K562 (cell line): ENCODE results near the gene GNAL. TPM values are rescaled to one million over a fixed set of nuclear protein-coding genes. Genes with fewer than 3 reads are reported as not detected.

Source experiments
- CC2D1A ChIP-seq: fragments of 450-650 bp; IDR thresholded peaks from 2 replicates; pipeline ENCODE4 v1.6.1; 2017; ENCODE audit warnings: mild to moderate bottlenecking
- CCAR2 ChIP-seq: fragments of 200-400 bp; formaldehyde crosslinking; IDR thresholded peaks from 2 replicates; pipeline ENCODE4 v1.6.1; 2017; ENCODE audit warnings: mild to moderate bottlenecking, low read depth, low read length
- ESRRA ChIP-seq: fragments of 450-650 bp; IDR thresholded peaks from 2 replicates; pipeline ENCODE4 v1.6.1; 2014; ENCODE audit warnings: low read depth, mild to moderate bottlenecking, moderate library complexity, borderline replicate concordance
- FOXK2 ChIP-seq, 2 experiments: fragments of 450-650 bp; IDR thresholded peaks in 1 of 2; conservative IDR thresholded peaks in 1 of 2; 2 replicates each; pipeline ENCODE4 v1.6.1; 2016; ENCODE audit warnings: low read depth in 2 of 2, mild to moderate bottlenecking in 1 of 2
- MTA3 ChIP-seq: fragments of 450-650 bp; formaldehyde crosslinking; IDR thresholded peaks from 2 replicates; pipeline ENCODE4 v1.6.1; 2017; ENCODE audit warnings: mild to moderate bottlenecking, borderline replicate concordance
- NR2C2 ChIP-seq, 2 experiments: fragments of 200-800 bp in 1 of 2; sonication (Bioruptor generic) in 1 of 2; sonication (generic) in 1 of 2; formaldehyde crosslinking in 1 of 2; IDR thresholded peaks; 2 replicates each; pipeline versions ENCODE4 v1.6.1 to v1.8.0; 2016 to 2022; ENCODE audit warnings: mild to moderate bottlenecking in 1 of 2, missing compliant biosample characterization in 1 of 2, missing genetic modification characterization in 1 of 2, missing genetic modification reagents in 1 of 2
- RB1 ChIP-seq: fragments of 450-650 bp; IDR thresholded peaks from 2 replicates; pipeline ENCODE4 v1.6.1; 2017; ENCODE audit warnings: low read depth, mild to moderate bottlenecking
- RCOR1 ChIP-seq, 2 experiments: IDR thresholded peaks; 2 replicates each; pipeline ENCODE4 v1.6.1; 2012; ENCODE audit warnings: low read depth in 2 of 2, low read length in 2 of 2, borderline replicate concordance in 1 of 2, improper control_type of control experiment in 1 of 2
- YY1 ChIP-seq, 3 experiments: IDR thresholded peaks; 2 replicates each; pipeline ENCODE4 v1.6.1; 2011; ENCODE audit warnings: low read length in 2 of 3, mild to moderate bottlenecking in 2 of 3, moderate library complexity in 2 of 3, borderline replicate concordance in 1 of 3, control low read depth in 1 of 3, low read depth in 1 of 3; ENCODE audit not compliant: insufficient read depth in 3 of 3, insufficient replicate concordance in 2 of 3, control insufficient read depth in 1 of 3, insufficient read length in 1 of 3; ENCODE audit errors: extremely low read depth in 1 of 3
- ZNF717 ChIP-seq: fragments of 250-450 bp; sonication (Bioruptor Pico); IDR thresholded peaks from 2 replicates; pipeline ENCODE4 v1.5.0; 2021
- polyA plus RNA-seq, 8 experiments: library from polyadenylated mRNA; depleted of rRNA in 4 of 8; stranded (reverse) in 5 of 8; unstranded in 3 of 8; fragments of >200 nt; fragmentation: Nextera tagmentation in 2 of 8; fragmentation: Illumina TruSeq in 1 of 8; extraction: Ambion mirVana in 2 of 8; extraction: Trizol in 1 of 8; gene quantifications; 2 replicates each; pipeline versions ENCODE4 v1.2.1 to v1.2.3, GENCODE V29; 2011 to 2014; ENCODE audit warnings: inconsistent platforms in 1 of 8, missing spikeins in 1 of 8
- total RNA-seq, 7 experiments: library from RNA; depleted of rRNA in 6 of 7; stranded (reverse); fragments of >200 nt in 6 of 7; fragmentation: Illumina TruSeq in 2 of 7; extraction: Trizol in 2 of 7; gene quantifications; 2 replicates each; pipeline versions ENCODE4 v1.2.1 to v1.2.3, GENCODE V29; 2011 to 2021; ENCODE audit warnings: low replicate concordance in 1 of 7
- TF ChIP-seq, protein P1 (sequence below): fragments of 450-650 bp; IDR thresholded peaks from 2 replicates; pipeline ENCODE4 v1.6.1; 2016
- TF ChIP-seq, protein P2 (sequence below): fragments of 450-650 bp; formaldehyde crosslinking; IDR thresholded peaks from 2 replicates; pipeline ENCODE4 v1.4.0; 2020; ENCODE audit warnings: mild to moderate bottlenecking, moderate library complexity

GNAL gene
- total and polyA plus RNA-seq, 9 of the 15 experiments (the other 6 are each of a cell fraction or from before 2014, with no cell fraction given) = under 0.01 to 0.10 (median 0.01) TPM; not detected in 5

DNA sequence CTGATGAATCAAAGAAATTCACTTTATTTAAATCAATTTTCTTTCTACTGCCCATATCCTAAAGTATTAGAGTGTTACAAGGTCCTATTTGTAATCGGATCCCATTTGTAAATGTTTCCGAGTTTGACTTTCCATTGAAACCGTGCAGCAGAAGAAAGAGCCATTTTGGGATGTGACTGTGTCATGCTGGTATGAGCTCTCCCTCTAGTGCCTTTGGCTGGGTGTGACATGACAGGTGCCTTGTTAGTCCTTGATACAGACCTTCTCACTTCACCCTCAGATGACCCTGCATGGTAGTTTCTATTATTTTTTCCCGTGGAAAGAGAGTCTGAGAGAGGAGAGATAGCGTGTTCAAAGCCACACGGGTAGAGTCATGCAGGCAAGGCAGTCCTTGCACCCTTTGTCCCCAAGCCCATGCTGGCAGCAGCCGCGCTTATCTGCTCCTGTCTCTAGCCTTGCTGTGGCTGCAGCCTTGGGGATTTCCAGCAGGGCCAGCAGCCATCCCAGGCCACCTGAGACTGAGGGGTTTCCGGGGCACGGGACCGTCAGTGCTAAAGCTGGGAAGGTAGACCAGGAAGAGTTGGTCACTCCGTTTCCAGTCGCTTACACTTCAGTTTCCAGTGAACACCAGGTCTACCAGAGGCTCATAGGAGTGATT, 183.5 kb downstream of the GNAL start (continued):
- TF ChIP-seq, protein P1, sequence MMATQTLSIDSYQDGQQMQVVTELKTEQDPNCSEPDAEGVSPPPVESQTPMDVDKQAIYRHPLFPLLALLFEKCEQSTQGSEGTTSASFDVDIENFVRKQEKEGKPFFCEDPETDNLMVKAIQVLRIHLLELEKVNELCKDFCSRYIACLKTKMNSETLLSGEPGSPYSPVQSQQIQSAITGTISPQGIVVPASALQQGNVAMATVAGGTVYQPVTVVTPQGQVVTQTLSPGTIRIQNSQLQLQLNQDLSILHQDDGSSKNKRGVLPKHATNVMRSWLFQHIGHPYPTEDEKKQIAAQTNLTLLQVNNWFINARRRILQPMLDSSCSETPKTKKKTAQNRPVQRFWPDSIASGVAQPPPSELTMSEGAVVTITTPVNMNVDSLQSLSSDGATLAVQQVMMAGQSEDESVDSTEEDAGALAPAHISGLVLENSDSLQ = peak; percentile 74
- TF ChIP-seq FOXK2 (conservative IDR thresholded peaks at IDR 0.05 in 1 of 2, IDR thresholded peaks at IDR 0.05 in 1 of 2; ENCODE audit: low read depth in 2 of 2) (no peak), ESRRA (0 out of 2 replicates have a peak, but pooled peaks have one; percentile 41), CC2D1A (peak; percentile 79), ZNF717 (CRISPR knock-in tag) (no peak), YY1 (IDR thresholded peaks at IDR 0.05; ENCODE audit: borderline replicate concordance in 1 of 3, control insufficient read depth in 1 of 3, extremely low read depth in 1 of 3, insufficient read depth in 3 of 3, insufficient read length in 1 of 3, insufficient replicate concordance in 2 of 3, low read depth in 1 of 3, low read length in 2 of 3) (peak in 1 of 3 experiments; percentile 83), MTA3 (peak; percentile 20; the same call in 1 of the 2 replicates), RCOR1 (IDR thresholded peaks at IDR 0.05; ENCODE audit: borderline replicate concordance in 1 of 2, low read depth in 2 of 2, low read length in 2 of 2) (peak in 1 of 2 experiments; percentile 11; a peak in 1 of 4 replicates), NR2C2 (CRISPR knock-in tag; IDR thresholded peaks at IDR 0.05) (no peak), NR2C2 (tag; IDR thresholded peaks at IDR 0.05) (0 out of 2 replicates have a peak, but pooled peaks have one; percentile 14), RB1 (peak; percentile 38; the same call in 1 of the 2 replicates), CCAR2 (no peak)
- TF ChIP-seq, protein P2, sequence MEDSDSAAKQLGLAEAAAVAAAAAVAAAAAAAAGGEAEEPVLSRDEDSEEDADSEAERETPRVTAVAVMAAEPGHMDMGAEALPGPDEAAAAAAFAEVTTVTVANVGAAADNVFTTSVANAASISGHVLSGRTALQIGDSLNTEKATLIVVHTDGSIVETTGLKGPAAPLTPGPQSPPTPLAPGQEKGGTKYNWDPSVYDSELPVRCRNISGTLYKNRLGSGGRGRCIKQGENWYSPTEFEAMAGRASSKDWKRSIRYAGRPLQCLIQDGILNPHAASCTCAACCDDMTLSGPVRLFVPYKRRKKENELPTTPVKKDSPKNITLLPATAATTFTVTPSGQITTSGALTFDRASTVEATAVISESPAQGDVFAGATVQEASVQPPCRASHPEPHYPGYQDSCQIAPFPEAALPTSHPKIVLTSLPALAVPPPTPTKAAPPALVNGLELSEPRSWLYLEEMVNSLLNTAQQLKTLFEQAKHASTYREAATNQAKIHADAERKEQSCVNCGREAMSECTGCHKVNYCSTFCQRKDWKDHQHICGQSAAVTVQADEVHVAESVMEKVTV (CRISPR knock-in tag) = peak; percentile 46; the same call in 1 of the 2 replicates
